ENCODE results near the gene NPC2. TPM values are rescaled to one million over a fixed set of nuclear protein-coding genes. Genes with fewer than 3 reads are reported as not detected.

NPC2 gene
- total RNA-seq, 2 donors from 2014 or later = 625 to 762 TPM

- H3K36me3 ChIP-seq = no peaks in the 10 kb centered on the region
- H3K27me3 ChIP-seq (replicated peaks; ENCODE audit: insufficient read depth) = no peaks in the 10 kb centered on the region
- no peak overlapping the region for H3K27ac ChIP-seq
- no peaks in the 10 kb centered on the region for H3K9me3 ChIP-seq
- H3K4me3 ChIP-seq = no peak overlapping the region
- DNase-seq (ENCODE audit: low spot score) = no peak
- WGBS = 95% methylated on average over 3 of the region's 3 CpGs
- intact Hi-C loops (cut with DNase I) = no loop called here
- TF ChIP-seq POLR2A (IDR thresholded peaks at IDR 0.05) = no peak
- TF ChIP-seq CTCF (IDR thresholded peaks at IDR 0.05) = no peak
- no peak for TF ChIP-seq POLR2AphosphoS5 (IDR thresholded peaks at IDR 0.05)
- H3K4me1 ChIP-seq (replicated peaks) = no peaks in the 10 kb centered on the region
Observed at GRCh38 chr14:74462993-74463392, 30.1 kb downstream of the NPC2 start.

- no peaks in the 10 kb centered on the region for H3K36me3 ChIP-seq
- H3K4me3 ChIP-seq = no peak overlapping the region
- WGBS = 83% methylated on average over 6 of the region's 6 CpGs
- DNase-seq (ENCODE audit: low spot score) = no peak
- intact Hi-C loops (cut with DNase I) = no loop called here
- H3K4me1 ChIP-seq (replicated peaks) = no peaks in the 10 kb centered on the region
- no peak overlapping the region for H3K27ac ChIP-seq
- TF ChIP-seq CTCF (IDR thresholded peaks at IDR 0.05) (no peak), POLR2A (IDR thresholded peaks at IDR 0.05) (no peak), POLR2AphosphoS5 (IDR thresholded peaks at IDR 0.05) (no peak)
- H3K27me3 ChIP-seq (replicated peaks; ENCODE audit: insufficient read depth) = no peaks in the 10 kb centered on the region
- no peaks in the 10 kb centered on the region for H3K9me3 ChIP-seq
Observed at GRCh38 chr14:74459976-74460375, 33.1 kb downstream of the NPC2 start.

- Histone ChIP-seq H3K27ac (no peak overlapping the region), H3K4me3 (no peak overlapping the region), H3K9me3 (no peaks in the 10 kb centered on the region), H3K27me3 (replicated peaks; ENCODE audit: insufficient read depth) (no peaks in the 10 kb centered on the region), H3K36me3 (no peaks in the 10 kb centered on the region), H3K4me1 (replicated peaks) (no peaks in the 10 kb centered on the region)
- WGBS = 56% methylated on average over 10 of the region's 10 CpGs
- DNase-seq (ENCODE audit: low spot score) = no peak
- TF ChIP-seq CTCF (IDR thresholded peaks at IDR 0.05) = peak in 2 of 4 experiments; percentile 5 to 45
- TF ChIP-seq POLR2AphosphoS5 (IDR thresholded peaks at IDR 0.05) = no peak
- no peak for TF ChIP-seq POLR2A (IDR thresholded peaks at IDR 0.05)
- intact Hi-C loops (cut with DNase I) = no loop called here
Observed at GRCh38 chr14:74459289-74459946, 33.7 kb downstream of the NPC2 start.

- TF ChIP-seq POLR2AphosphoS5 (IDR thresholded peaks at IDR 0.05) (no peak), CTCF (IDR thresholded peaks at IDR 0.05) (no peak)
- Histone ChIP-seq H3K27me3 (replicated peaks; ENCODE audit: insufficient read depth) (no peaks in the 10 kb centered on the region), H3K4me3 (no peak overlapping the region), H3K9me3 (no peaks in the 10 kb centered on the region), H3K27ac (no peak overlapping the region), H3K36me3 (no peaks in the 10 kb centered on the region), H3K4me1 (replicated peaks) (no peaks in the 10 kb centered on the region)
- WGBS = 80% methylated on average over 4 of the region's 4 CpGs
- intact Hi-C loops (cut with DNase I) = no loop called here
- no peak for DNase-seq (ENCODE audit: low spot score)
Observed at GRCh38 chr14:74457565-74457895, 35.6 kb downstream of the NPC2 start.
